HUES64 (cell line): ENCODE measurements around the gene MAP3K7. TPM values are rescaled to one million over a fixed set of nuclear protein-coding genes. Genes with fewer than 3 reads are reported as not detected.

Experiments used
- H3K27ac ChIP-seq: 2 replicates; pipeline ENCODE4 v1.7.0; 2013; ENCODE audit warnings: low read depth, low read length, inconsistent platforms
- H3K27me3 ChIP-seq: 2 replicates; pipeline ENCODE4 v1.6.1; 2013; ENCODE audit warnings: mild to moderate bottlenecking, low read length; ENCODE audit not compliant: insufficient read depth
- H3K36me3 ChIP-seq: 2 replicates; pipeline ENCODE4 v1.6.1; 2013; ENCODE audit warnings: mild to moderate bottlenecking, low read length; ENCODE audit not compliant: insufficient read depth
- H3K4me1 ChIP-seq: 2 replicates; pipeline ENCODE4 v1.6.1; 2013; ENCODE audit warnings: mild to moderate bottlenecking, low read length, moderate library complexity; ENCODE audit not compliant: insufficient read depth
- H3K4me3 ChIP-seq: 2 replicates; pipeline ENCODE4 v1.5.1; 2013; ENCODE audit warnings: mild to moderate bottlenecking, low read length, moderate library complexity
- H3K9ac ChIP-seq: 2 replicates; pipeline ENCODE4 v1.6.1; 2013; ENCODE audit warnings: mild to moderate bottlenecking, low read depth, low read length
- H3K9me3 ChIP-seq: 2 replicates; pipeline ENCODE4 v1.6.1; 2013; ENCODE audit warnings: low read depth, low read length; ENCODE audit not compliant: insufficient read depth
- WGBS: fragments of 150-250, 120-280 bp; methylation state at CpG from one replicate; pipeline ENCODE4 v1.1.7; 2013; ENCODE audit warnings: missing lambda C conversion rate; 5-methylcytosine and 5-hydroxymethylcytosine counted together
- polyA plus RNA-seq, 2 experiments: library from polyadenylated mRNA; stranded (reverse); fragments of 50-300 nt; gene quantifications; one replicate each; pipeline ENCODE4 v1.2.3, GENCODE V29; 2013

Gene MAP3K7
- 28.5 TPM for polyA plus RNA-seq (2013, experiment 1 of 2)
- 30.7 TPM for polyA plus RNA-seq (2013, experiment 2 of 2)

- WGBS = under 1% methylated on average over 58 of the region's 58 CpGs
- H3K27me3 ChIP-seq = peaks cover 22% of the 10 kb centered on the region; the same call in 1 of the 2 replicates
Measured at GRCh38 chr6:90586836-90587638, at the start of gene MAP3K7. Gene MAP3K7, minus strand, starts transcription at chr6:90587072. Its CDS starts 189 bp downstream, at chr6:90586883.

GRCh38 chr6:90631046-90631445, 44.2 kb upstream of the MAP3K7 start:
- no peak overlapping the region for H3K9ac ChIP-seq
- H3K4me1 ChIP-seq = peaks cover 8% of the 10 kb centered on the region; the same call in 1 of the 2 replicates
- no peaks in the 10 kb centered on the region for H3K27me3 ChIP-seq
- no peak overlapping the region for H3K27ac ChIP-seq
- no peaks in the 10 kb centered on the region for H3K9me3 ChIP-seq
- no peak overlapping the region for H3K4me3 ChIP-seq
- H3K36me3 ChIP-seq = no peaks in the 10 kb centered on the region
- WGBS = no CpG with 5 or more reads among the region's 1 CpG

More at GRCh38 chr6:90586836-90587638, at the start of gene MAP3K7:
- H3K4me1 ChIP-seq = peaks cover 11% of the 10 kb centered on the region
- peak within 1 kb of the TSS; percentile 65 for H3K4me3 ChIP-seq
- H3K9me3 ChIP-seq = no peaks in the 10 kb centered on the region
- peak within 1 kb of the TSS; percentile 87 for H3K9ac ChIP-seq
- peak within 1 kb of the TSS; percentile 92 for H3K27ac ChIP-seq
- H3K36me3 ChIP-seq = no peaks in the 10 kb centered on the region

GRCh38 chr6:90621581-90621980, 34.7 kb upstream of the MAP3K7 start:
- 100% methylated on average over 2 of the region's 2 CpGs for WGBS
- Histone ChIP-seq H3K4me1 (no peaks in the 10 kb centered on the region; the same call in 1 of the 2 replicates), H3K9me3 (0 out of 2 replicates have a peak, but pooled peaks cover 3% of the 10 kb centered on the region), H3K27me3 (no peaks in the 10 kb centered on the region), H3K9ac (no peak overlapping the region), H3K27ac (no peak overlapping the region), H3K4me3 (no peak overlapping the region), H3K36me3 (no peaks in the 10 kb centered on the region)

- peaks cover 5% of the 10 kb centered on the region; the same call in 1 of the 2 replicates for H3K4me1 ChIP-seq
- H3K4me3 ChIP-seq = no peak overlapping the region
- H3K9me3 ChIP-seq = 0 out of 2 replicates have a peak, but pooled peaks cover under 1% of the 10 kb centered on the region
- 87% methylated on average over 2 of the region's 2 CpGs for WGBS
- no peaks in the 10 kb centered on the region for H3K27me3 ChIP-seq
- no peak overlapping the region for H3K9ac ChIP-seq
- no peak overlapping the region for H3K27ac ChIP-seq
- no peaks in the 10 kb centered on the region for H3K36me3 ChIP-seq
Measured at GRCh38 chr6:90619221-90619620, 32.3 kb upstream of the MAP3K7 start.

- Histone ChIP-seq H3K27ac (peak overlapping the region; percentile 53; the same call in 1 of the 2 replicates), H3K9me3 (no peaks in the 10 kb centered on the region), H3K27me3 (peaks cover 34% of the 10 kb centered on the region), H3K9ac (peak overlapping the region; percentile 81; the same call in 1 of the 2 replicates), H3K36me3 (no peaks in the 10 kb centered on the region), H3K4me3 (peak overlapping the region; percentile 68), H3K4me1 (peaks cover 46% of the 10 kb centered on the region)
- 60% methylated on average over 5 of the region's 6 CpGs for WGBS
Measured at GRCh38 chr6:90612313-90612680, 25.4 kb upstream of the MAP3K7 start.

GRCh38 chr6:90611543-90612312, 24.9 kb upstream of the MAP3K7 start:
- no peaks in the 10 kb centered on the region for H3K36me3 ChIP-seq
- peaks cover 46% of the 10 kb centered on the region for H3K4me1 ChIP-seq
- peak overlapping the region; percentile 81 for H3K9ac ChIP-seq
- no peaks in the 10 kb centered on the region for H3K9me3 ChIP-seq
- H3K27ac ChIP-seq = peak overlapping the region; percentile 53; the same call in 1 of the 2 replicates
- WGBS = 32% methylated on average over 25 of the region's 25 CpGs
- peaks cover 34% of the 10 kb centered on the region for H3K27me3 ChIP-seq
- peak overlapping the region; percentile 68 for H3K4me3 ChIP-seq

- H3K36me3 ChIP-seq = no peaks in the 10 kb centered on the region
- peak overlapping the region; percentile 40; the same call in 1 of the 2 replicates for H3K27ac ChIP-seq
- peak overlapping the region; percentile 68 for H3K4me3 ChIP-seq
- H3K27me3 ChIP-seq = peaks cover 34% of the 10 kb centered on the region
- H3K9me3 ChIP-seq = no peaks in the 10 kb centered on the region
- peak overlapping the region; percentile 81 for H3K9ac ChIP-seq
- peaks cover 49% of the 10 kb centered on the region for H3K4me1 ChIP-seq
- WGBS = under 1% methylated on average over 72 of the region's 72 CpGs
Measured at GRCh38 chr6:90610751-90611542, 24.1 kb upstream of the MAP3K7 start.

GRCh38 chr6:90610301-90610750, 23.5 kb upstream of the MAP3K7 start:
- peak overlapping the region; percentile 68 for H3K4me3 ChIP-seq
- WGBS = 14% methylated on average over 22 of the region's 22 CpGs
- no peak overlapping the region for H3K27ac ChIP-seq
- H3K27me3 ChIP-seq = peaks cover 34% of the 10 kb centered on the region
- peaks cover 47% of the 10 kb centered on the region for H3K4me1 ChIP-seq
- H3K9ac ChIP-seq = peak overlapping the region; percentile 81
- H3K36me3 ChIP-seq = no peaks in the 10 kb centered on the region
- H3K9me3 ChIP-seq = no peaks in the 10 kb centered on the region

- Histone ChIP-seq H3K27ac (no peak overlapping the region; the same call in 1 of the 2 replicates), H3K27me3 (peaks cover 13% of the 10 kb centered on the region), H3K9ac (no peak overlapping the region), H3K4me3 (no peak overlapping the region), H3K4me1 (peaks cover 26% of the 10 kb centered on the region), H3K36me3 (no peaks in the 10 kb centered on the region), H3K9me3 (no peaks in the 10 kb centered on the region)
- WGBS = 21% methylated on average over 1 of the region's 1 CpG
Measured at GRCh38 chr6:90605749-90606340, 19.0 kb upstream of the MAP3K7 start.

GRCh38 chr6:90604546-90604945, 17.7 kb upstream of the MAP3K7 start:
- 100% methylated on average over 1 of the region's 1 CpG for WGBS

More at GRCh38 chr6:90604546-90604945, 17.7 kb upstream of the MAP3K7 start:
- Histone ChIP-seq H3K4me1 (peaks cover 18% of the 10 kb centered on the region), H3K4me3 (no peak overlapping the region), H3K9me3 (no peaks in the 10 kb centered on the region), H3K36me3 (no peaks in the 10 kb centered on the region), H3K27me3 (peaks cover under 1% of the 10 kb centered on the region; the same call in 1 of the 2 replicates), H3K27ac (no peak overlapping the region), H3K9ac (no peak overlapping the region)
